Midbrain (tissue), 1 donor: ENCODE measurements around the gene HDAC1.

Experiments
- DNase-seq: peaks from one replicate; lab custom pipeline; 2025; lab: John Stamatoyannopoulos, UW

The HDAC1 gene

GRCh38 chr1:32330558-32331151 is 38.8 kb downstream of the HDAC1 start:
- DNase-seq, result no peak

DNA sequence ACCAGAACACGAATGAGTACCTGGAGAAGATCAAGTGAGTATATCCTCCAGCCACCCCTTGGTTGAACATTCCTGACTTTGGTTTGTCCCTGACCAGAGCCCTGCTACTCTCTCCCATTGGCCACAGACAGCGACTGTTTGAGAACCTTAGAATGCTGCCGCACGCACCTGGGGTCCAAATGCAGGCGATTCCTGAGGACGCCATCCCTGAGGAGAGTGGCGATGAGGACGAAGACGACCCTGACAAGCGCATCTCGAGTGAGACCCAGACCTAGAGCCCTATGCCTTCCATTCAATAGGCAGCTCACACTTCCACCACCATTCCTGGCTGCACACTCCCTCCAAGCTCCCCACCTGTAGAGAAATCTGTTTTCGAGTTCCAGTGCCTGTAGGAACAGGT is 39.7 kb downstream of the HDAC1 start:
- DNase-seq, result no peak

DNA sequence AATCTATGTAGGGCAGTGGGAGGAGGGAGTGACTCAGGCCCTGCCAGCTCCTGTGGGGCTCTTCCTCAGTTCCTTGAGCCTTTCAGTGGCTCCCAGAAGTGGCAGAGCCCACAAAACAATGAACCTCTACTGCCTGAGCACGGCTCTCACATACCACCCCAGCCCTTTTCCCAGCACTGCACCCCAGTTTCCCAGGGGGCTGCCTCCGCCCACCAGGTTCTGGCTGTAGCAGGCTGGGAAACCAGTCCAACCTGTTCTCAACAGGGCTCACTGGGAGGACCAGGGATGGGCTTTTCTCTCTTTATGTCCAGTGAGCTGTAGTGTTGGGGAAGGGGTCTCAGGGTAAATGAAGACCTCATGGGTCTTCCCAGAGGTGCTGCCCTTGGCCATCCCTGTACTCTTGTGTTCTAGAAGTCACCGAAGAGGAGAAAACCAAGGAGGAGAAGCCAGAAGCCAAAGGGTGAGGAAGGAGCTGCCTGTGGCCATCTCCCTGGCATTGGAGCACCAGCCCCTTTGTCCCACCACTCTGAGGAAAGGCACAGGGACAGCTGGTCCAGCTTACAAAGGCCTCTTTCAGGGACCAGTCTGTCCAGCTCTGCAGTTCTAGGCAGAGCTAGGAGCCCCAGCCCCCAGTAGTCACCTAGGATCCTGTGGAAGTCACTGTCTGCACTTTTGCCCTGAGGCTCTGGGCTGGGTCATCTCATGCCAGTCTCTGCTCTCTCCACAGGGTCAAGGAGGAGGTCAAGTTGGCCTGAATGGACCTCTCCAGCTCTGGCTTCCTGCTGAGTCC is 40.6 kb downstream of the HDAC1 start:
- peak; percentile 28 for DNase-seq

DNA sequence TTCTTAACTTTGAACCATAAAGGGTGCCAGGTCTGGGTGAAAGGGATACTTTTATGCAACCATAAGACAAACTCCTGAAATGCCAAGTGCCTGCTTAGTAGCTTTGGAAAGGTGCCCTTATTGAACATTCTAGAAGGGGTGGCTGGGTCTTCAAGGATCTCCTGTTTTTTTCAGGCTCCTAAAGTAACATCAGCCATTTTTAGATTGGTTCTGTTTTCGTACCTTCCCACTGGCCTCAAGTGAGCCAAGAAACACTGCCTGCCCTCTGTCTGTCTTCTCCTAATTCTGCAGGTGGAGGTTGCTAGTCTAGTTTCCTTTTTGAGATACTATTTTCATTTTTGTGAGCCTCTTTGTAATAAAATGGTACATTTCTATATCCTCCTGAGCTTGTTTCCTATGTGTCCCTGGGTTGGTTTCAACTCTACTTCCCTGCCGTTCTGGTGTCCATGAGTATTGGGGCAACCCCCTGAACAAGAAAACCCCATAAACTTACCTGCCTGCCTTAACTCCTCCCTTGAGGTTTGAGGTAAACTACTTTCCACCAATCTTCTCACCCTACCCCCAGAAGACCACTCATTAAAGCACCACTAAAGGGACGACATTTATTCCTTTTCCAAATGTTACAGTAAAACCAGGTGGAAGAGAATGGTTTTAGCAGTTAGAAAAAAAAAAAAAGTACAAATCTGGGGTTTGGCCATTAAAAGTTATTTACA is 41.5 kb downstream of the HDAC1 start:
- no peak for DNase-seq

DNA sequence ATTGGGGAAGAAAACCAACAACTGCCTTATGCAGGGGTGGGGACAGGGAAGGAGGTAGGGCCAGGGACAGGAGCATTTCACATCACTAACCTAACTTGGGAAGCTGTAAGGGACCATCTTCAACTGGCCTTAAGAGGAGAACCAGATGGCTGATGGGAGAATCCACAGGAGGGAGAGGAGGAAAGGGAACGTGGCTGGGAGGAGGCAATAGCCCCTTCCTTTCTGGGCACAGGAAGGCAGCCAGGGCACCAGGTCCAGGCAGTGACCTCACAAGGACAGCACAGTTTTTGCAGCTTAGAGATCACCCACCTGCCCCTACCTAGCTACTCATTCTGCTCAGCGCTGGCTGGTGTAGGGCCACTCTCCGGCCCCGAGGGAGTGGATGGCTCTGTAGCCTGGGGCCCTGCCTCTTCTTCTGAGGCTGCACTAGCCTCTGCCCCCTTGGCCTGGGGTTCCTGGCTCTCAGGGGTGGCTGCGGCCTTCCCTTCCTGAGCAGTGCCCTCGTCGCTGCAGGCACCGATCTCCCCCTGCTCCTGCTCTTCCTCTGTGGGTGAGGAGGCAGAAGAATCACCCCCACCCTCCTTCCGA is 42.5 kb downstream of the HDAC1 start:
- no peak for DNase-seq

GRCh38 chr1:32334864-32335534 is 43.1 kb downstream of the HDAC1 start:
- DNase-seq, result peak; percentile 67

DNA sequence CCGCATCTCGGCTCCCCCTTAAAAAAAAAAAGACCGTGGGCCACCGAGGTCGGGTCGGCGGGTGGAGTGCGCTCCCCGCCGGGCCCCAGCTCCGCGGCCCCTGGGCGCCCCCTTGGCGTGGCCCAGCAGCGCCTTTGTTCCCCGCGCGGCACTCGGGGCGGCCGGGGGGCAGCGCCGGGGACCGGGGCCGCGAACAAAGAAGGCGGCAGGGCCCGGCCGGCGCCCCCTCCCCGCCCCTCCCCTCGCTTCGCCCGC is 43.6 kb downstream of the HDAC1 start:
- DNase-seq, result no peak

- peak; percentile 93 for DNase-seq
These were observed 44.1 kb downstream of the HDAC1 start, which contains the start of gene MARCKSL1 for GRCh38 chr1:32335790-32336590. TSS of gene MARCKSL1 (minus strand) at chr1:32336233. CDS start at chr1:32336033, 200 bp downstream.

- DNase-seq, result no peak
These were observed 44.7 kb downstream of the HDAC1 start for GRCh38 chr1:32336591-32336932.

DNA sequence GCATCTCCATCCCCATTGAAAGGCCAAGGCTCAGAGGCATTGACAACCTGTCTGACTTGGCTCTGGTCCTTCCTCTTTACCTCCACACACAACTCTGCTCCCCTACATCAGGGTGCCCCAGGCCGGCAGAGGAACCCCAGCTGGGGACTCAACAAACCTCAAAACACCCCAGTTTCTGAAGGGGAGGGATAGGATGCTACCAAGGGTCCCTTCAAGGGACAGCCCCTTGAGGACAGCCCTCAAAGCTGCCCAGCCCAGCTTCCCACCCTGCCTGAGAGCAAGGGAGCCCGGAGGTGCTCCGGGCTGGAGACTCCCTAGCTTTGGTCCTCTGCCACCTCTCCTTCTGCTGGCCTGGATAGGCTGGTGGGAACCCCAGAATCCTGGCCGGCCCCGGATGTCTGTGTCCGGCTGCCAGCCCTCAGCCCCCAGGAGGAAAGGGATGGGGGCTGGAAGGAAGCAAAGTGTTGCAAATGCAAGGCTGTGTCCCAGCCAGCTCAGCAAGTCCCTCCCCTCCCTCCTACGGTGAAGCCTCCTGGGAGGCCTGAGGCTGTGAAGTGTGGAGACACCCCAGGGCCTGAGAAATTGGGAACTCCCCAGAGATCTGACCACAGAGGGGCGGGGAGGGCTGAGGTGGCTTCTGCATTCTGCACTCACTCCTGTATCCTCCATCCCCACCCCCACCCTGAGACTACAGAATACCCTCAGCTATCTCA is 45.2 kb downstream of the HDAC1 start:
- peak; percentile 45 for DNase-seq

DNA sequence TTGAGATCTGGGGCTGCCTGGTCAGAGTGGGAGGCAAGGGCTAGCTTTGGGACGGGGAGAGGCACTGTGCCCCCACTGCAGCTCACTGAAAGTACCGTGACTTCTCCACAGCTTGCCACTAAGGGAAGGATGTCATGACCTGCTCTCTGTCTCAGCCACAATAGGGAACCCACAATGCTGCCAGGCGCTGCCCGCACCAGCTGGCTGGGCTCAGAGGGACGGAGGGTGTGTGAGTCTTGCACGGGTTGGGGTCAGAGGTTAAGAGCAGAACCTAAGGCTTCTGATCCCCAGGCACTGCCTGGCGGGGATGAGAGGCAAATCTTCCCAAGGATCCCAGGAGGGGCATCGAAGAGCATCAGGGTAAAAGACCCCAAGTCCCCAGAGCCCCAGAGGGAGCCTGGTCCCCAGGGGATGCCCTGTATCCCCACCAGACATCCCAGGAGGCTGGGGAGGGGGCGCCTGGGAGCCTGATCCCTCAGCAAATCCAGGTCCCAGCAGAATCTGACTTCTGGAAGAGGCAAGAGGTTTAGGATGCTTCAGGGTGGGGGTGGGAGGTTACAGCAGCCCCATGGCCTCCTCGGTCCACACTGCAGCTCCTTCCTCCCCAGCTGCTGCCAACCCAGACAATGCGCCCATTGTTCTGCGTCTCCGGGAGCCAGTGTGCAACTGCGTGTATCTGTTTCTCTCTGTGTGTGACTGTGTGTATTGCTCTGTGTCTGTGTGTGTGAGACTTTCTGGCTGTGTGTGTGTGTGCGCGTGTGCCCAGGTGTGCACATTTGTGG is 46.2 kb downstream of the HDAC1 start:
- peak; percentile 89 for DNase-seq

GRCh38 chr1:32338637-32339145 is 46.8 kb downstream of the HDAC1 start:
- DNase-seq, result no peak

GRCh38 chr1:32339363-32339978 is 47.6 kb downstream of the HDAC1 start:
- no peak for DNase-seq

GRCh38 chr1:32341186-32341757 is 49.4 kb downstream of the HDAC1 start:
- DNase-seq, result peak; percentile 20

- DNase-seq, result no peak
These were observed 50.1 kb downstream of the HDAC1 start for GRCh38 chr1:32341971-32342370.

DNA sequence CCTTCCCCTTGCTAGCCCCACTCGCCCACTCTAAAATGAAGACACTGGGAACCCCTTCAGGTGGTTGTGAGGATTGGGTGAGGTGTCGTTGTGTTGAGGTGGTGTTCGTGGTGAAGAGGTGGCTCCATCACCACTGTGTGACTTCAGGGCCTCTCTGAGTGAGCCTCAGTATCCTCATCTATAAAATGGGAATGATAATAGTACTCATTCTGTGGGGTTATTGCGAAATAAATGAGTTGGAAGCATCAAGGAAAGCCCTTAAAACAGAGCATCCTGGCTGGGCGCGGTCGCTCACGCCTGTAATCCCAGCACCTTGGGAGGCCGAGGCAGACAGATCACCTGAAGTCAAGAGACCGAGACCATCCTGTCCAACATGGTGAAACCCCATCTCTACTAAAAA is 50.8 kb downstream of the HDAC1 start:
- DNase-seq, result no peak

DNA sequence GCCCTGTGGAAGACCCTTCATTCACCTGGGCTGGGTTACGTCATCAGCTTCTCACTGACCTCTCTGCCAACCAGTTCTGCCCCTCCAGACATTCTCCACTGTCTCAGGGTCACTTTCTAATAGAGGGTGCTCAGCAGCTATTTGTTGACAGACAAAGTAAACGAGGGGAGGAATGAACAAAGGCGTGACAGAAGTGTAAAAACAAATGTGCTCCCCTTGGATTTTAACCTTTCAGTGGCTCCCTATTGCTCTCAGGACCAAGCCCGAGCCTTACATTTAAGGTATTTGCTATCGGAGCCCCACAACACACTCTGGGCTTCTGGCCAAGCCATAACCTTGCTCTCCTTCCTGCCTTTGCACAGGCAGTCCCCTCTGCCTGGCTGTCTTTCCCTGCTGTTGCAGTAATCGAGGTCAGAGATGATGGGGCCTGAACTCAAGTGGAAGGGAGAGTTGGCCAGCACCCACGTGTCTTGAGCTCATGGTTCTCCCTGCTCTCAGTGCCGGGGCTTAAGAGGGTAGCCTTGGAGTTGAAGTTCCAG is 53.5 kb downstream of the HDAC1 start:
- no peak for DNase-seq

DNA sequence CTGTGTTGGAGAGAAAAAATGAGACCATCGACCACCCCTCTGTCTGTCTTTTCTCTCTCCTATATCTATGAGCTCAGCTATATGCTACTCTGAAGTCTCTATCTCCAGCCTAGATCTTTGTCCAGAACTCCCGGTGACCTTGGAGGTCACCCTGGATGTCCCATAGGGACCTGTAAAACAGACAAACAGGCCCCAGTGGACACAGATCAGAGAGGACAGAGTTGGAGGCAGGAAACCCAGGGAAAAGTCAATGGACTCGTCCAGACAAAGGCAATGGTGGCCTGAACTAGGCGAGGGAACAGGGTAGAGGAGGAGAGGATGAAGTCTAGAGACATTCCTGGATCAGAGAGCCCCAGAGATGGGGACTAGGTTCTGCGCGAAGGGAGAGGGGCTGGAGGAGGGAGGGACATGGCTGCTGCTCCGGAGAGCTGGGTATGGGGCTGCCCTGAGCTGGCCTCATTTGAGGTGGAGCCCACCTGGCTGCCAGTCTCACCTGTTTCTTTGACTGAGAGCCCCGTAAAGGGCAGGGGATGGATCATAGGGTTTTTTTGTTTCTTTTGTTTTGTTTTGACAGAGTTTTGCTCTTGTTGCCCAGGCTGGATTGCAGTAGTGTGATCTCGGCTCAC is 54.8 kb downstream of the HDAC1 start:
- DNase-seq, result no peak
